ENCODE data around the gene MALRD1.
A peak's percentile ranks its signal among the peaks of the same experiment; 100 is the strongest.

Gene MALRD1

GRCh38 chr10:19048489-19048888, at the start of gene MALRD1:
TSS of gene MALRD1 (plus strand) at chr10:19048801. CDS start at chr10:19048939, 138 bp downstream.
- DNase-seq (ENCODE audit: low spot score), result no peak

GRCh38 chr10:19003341-19003740, 45.3 kb upstream of the MALRD1 start:
- no peak for DNase-seq (ENCODE audit: low spot score)

- no peak for DNase-seq (ENCODE audit: low spot score)
Observed at GRCh38 chr10:19012111-19012510, 36.5 kb upstream of the MALRD1 start.

- DNase-seq (ENCODE audit: low spot score), result peak; percentile 26
Observed at GRCh38 chr10:19014034-19014433, 34.6 kb upstream of the MALRD1 start.

GRCh38 chr10:19014498-19014897, 34.1 kb upstream of the MALRD1 start:
- no peak for DNase-seq (ENCODE audit: low spot score)

- no peak for DNase-seq (ENCODE audit: low spot score)
Observed at GRCh38 chr10:19017116-19017890, 31.3 kb upstream of the MALRD1 start.

- DNase-seq (ENCODE audit: low spot score), result no peak
Observed at GRCh38 chr10:19021162-19021561, 27.4 kb upstream of the MALRD1 start.

GRCh38 chr10:19024611-19025010, 24.0 kb upstream of the MALRD1 start:
- no peak for DNase-seq (ENCODE audit: low spot score)

GRCh38 chr10:19031763-19032162, 16.8 kb upstream of the MALRD1 start:
- no peak for DNase-seq (ENCODE audit: low spot score)

- DNase-seq (ENCODE audit: low spot score), result no peak
Observed at GRCh38 chr10:19033741-19034140, 14.9 kb upstream of the MALRD1 start.

- DNase-seq (ENCODE audit: low spot score), result no peak
Observed at GRCh38 chr10:19041171-19041570, 7.4 kb upstream of the MALRD1 start.

GRCh38 chr10:19043431-19043830, 5.2 kb upstream of the MALRD1 start:
- no peak for DNase-seq (ENCODE audit: low spot score)

- DNase-seq (ENCODE audit: low spot score), result peak; percentile 2
Observed at GRCh38 chr10:19046679-19047078, 1.9 kb upstream of the MALRD1 start.

GRCh38 chr10:19048891-19049290, 290 bp downstream of the MALRD1 start:
- DNase-seq (ENCODE audit: low spot score), result no peak

- DNase-seq (ENCODE audit: low spot score), result no peak
Observed at GRCh38 chr10:19049567-19049966, 966 bp downstream of the MALRD1 start.

GRCh38 chr10:19054289-19054835, 5.8 kb downstream of the MALRD1 start:
- DNase-seq (ENCODE audit: low spot score), result no peak

- no peak for DNase-seq (ENCODE audit: low spot score)
Observed at GRCh38 chr10:19058046-19058445, 9.4 kb downstream of the MALRD1 start.

- no peak for DNase-seq (ENCODE audit: low spot score)
Observed at GRCh38 chr10:19063986-19064385, 15.4 kb downstream of the MALRD1 start.

- DNase-seq (ENCODE audit: low spot score), result no peak
Observed at GRCh38 chr10:19071946-19072345, 23.3 kb downstream of the MALRD1 start.

GRCh38 chr10:19077276-19077675, 28.7 kb downstream of the MALRD1 start:
- DNase-seq (ENCODE audit: low spot score), result no peak

- DNase-seq (ENCODE audit: low spot score), result no peak
Observed at GRCh38 chr10:19096501-19097073, 48.0 kb downstream of the MALRD1 start.

- no peak for DNase-seq (ENCODE audit: low spot score)
Observed at GRCh38 chr10:19097151-19097550, 48.5 kb downstream of the MALRD1 start.

- no peak for DNase-seq (ENCODE audit: low spot score)
Observed at GRCh38 chr10:19098803-19099202, 50.2 kb downstream of the MALRD1 start.

GRCh38 chr10:19107406-19107805, 58.8 kb downstream of the MALRD1 start:
- no peak for DNase-seq (ENCODE audit: low spot score)

Measured in kidney tubule cell (primary cell).